VCaP (cell line): ENCODE results near the gene IQCM.

Source experiments
- H3K27ac ChIP-seq: fragments of 450-650 bp; 2 replicates; pipeline ENCODE4 v1.5.1; 2017
- CTCF ChIP-seq: fragments of 450-650 bp; conservative IDR thresholded peaks from 2 replicates; pipeline ENCODE4 v1.5.1; 2017; ENCODE audit warnings: mild to moderate bottlenecking, moderate library complexity

The IQCM gene

DNA sequence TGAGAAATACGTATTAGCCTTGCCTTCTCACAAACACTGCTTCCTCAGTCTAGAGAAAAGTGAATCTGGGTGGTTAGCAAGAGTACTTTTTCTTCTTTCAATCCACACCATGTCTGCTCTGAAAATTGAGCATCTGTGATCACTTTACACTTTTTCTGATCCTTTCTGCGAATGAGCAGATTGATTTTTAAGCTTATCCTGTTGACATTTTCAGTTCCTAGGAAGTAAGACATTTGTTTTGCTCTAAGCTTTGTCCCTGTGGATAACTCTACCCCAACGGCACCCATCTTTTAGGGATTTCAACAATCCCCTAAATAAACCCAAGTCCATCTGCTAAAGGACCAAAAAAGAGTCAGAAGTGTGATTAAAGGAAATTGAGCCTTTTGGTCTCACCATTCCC lies 487.5 kb downstream of the IQCM start:
- no peak for TF ChIP-seq CTCF

DNA sequence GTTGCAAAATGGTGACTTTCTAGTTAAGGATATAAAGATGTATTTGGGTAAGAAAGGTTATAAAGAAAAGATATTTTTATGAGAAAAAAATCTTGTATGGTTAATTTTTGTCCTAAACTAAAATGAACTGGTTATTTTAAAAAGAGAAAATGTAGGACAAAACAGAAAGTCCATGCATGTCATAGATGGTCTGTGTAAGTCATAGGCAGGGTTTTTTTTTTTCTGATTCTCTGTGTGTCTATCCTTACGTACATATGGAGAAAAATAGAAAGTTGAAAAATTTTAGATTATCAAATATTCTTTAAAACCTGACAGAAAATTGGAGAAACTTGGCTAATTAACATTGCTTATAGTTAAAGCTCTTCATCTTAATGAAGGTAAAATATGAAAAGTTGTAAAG lies 493.4 kb downstream of the IQCM start:
- no peak for TF ChIP-seq CTCF
- no peak overlapping the region for H3K27ac ChIP-seq

More for the DNA sequence above, 487.5 kb downstream of the IQCM start:
- H3K27ac ChIP-seq = no peak overlapping the region

GRCh38 chr4:149321438-149321837 lies 494.2 kb downstream of the IQCM start:
- no peak for TF ChIP-seq CTCF
- no peak overlapping the region for H3K27ac ChIP-seq

DNA sequence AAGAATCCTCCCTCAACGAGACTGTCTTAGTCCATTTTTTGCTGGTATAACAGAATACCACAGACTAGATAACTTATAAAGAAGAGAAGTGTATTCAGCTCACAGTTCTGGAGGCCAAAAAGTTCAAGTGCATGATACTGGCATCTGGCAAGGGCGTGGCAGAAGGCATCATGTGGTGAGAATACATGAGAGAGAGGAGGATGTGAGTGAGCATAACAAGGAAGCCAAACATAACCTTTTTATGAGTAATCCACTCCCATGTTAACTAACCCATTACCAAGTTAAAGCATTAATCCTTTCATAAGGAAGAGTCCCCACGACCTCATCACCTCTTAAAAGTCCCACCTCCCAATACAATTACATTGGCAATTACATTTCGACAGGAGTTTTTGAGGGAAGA lies 504.6 kb downstream of the IQCM start:
- no peak for TF ChIP-seq CTCF
- H3K27ac ChIP-seq = no peak overlapping the region

DNA sequence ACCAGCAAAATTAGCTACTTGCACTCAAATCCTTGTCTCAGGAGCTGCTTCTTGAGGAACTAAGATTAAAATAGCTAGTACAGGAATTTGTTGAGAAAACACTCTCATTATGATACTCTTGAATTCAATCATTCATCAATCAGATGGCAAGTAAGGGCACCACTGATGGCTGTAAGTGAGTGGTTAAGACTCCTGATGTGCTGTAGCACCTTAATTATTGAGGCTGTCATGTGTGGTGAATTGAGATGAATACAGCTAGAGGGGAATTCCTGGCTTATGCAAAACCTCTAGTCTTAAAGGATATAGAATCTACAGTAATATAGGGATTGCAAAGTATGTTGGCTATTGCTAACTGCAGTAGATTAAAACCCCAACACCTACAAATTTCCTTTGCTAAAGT lies 509.1 kb downstream of the IQCM start:
- no peak for TF ChIP-seq CTCF
- H3K27ac ChIP-seq = no peak overlapping the region
